ENCODE results near the gene IRF5.
A peak's percentile ranks its signal among the peaks of the same experiment; 100 is the strongest.
"Not testable (repeated sequence)": the region's sequence is repeated elsewhere in the genome, so short reads cannot be mapped to it uniquely, and the experiment has no call there.

Gene IRF5

DNA sequence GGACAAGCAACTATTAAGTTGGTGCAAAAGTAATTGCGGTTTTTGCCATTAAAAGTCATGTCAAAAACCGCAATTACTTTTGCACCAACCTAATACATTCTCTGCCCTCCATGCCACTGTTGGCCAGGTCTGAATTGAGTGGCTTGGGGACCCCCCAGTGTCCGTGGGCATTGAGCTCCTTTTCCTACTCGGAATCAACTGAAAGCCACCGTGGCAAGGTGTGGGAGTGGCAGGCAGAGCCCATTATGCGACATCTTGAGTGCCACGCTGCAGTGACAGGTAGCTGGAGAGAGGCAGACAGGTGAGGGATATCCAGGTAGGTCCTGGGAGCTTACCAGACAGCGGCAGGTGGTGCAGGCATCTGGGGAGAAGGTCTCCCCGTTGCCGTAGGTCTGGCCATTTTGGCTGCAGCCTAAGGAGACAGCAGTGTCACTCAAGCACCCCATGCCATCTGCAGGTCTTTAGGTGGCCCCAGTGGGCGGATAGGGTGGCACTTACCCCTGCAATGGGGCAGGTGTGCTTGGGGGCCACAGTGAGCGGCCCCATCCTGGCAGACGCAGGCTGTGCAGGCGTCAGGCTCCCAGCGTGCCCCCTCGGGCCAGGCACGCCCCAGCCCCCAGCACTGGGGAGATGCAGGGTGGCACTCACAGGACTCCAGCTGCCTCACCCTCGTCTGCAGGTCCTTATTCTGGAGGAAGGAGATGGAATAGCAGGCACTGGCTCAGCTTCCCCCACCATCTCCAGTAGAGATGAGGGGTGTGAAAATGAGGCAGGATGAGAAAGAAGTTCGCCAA lies 30.8 kb upstream of the IRF5 start:
- no peak for DNase-seq

- DNase-seq, result no peak
Observed at GRCh38 chr7:128908750-128909624, 28.7 kb upstream of the IRF5 start.

DNA sequence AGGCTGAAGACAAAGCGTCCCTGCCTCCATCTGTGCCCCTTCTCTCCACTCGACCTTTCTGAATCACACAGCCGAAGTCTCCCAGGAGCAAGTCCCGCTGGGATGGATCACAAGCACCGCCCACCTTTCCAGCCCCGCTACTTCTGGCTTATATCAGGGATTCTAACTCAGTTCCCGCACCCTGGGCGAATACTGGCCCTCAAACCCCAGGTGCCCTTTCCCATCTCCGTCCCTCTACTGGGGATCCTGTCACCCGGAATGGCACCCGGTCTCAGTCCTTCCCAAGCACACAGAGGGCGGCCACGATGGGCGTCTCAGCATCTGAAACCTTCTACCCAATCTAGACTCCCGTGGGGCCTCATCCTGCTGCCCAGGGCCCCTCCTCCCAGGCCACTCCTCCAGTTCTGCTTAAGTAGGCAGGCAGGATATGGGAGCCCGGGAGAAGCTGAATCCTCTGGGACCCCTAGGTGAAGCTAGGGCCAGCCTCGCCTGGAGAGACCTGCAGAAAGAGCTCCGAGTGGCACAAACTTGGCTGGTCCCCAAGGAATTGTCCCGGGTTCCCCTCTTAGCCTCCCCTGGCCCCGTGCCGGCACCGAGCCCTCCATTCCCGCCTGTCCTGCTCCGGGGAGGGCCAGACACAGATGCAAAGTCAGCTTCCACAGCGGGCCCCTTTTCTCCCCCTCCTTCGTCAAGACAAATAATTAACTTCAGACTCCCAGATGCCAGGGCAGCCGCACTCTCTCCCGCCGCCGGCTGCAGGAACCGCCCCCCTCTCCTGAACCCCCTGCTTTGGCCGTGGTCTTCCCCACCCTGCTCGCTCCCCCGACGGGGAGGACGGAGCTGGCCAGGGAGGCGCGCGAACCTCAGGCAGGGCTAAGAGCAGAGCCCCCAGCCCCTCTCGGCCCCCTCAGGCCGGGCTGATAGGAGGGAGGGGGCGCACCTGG lies 27.8 kb upstream of the IRF5 start:
- no peak for DNase-seq

GRCh38 chr7:128910569-128910945 lies 27.2 kb upstream of the IRF5 start, which contains the start of gene KCP:
TSS of gene KCP (minus strand) at chr7:128910709. CDS start at chr7:128910676, 33 bp downstream.
- no peak for DNase-seq

DNA sequence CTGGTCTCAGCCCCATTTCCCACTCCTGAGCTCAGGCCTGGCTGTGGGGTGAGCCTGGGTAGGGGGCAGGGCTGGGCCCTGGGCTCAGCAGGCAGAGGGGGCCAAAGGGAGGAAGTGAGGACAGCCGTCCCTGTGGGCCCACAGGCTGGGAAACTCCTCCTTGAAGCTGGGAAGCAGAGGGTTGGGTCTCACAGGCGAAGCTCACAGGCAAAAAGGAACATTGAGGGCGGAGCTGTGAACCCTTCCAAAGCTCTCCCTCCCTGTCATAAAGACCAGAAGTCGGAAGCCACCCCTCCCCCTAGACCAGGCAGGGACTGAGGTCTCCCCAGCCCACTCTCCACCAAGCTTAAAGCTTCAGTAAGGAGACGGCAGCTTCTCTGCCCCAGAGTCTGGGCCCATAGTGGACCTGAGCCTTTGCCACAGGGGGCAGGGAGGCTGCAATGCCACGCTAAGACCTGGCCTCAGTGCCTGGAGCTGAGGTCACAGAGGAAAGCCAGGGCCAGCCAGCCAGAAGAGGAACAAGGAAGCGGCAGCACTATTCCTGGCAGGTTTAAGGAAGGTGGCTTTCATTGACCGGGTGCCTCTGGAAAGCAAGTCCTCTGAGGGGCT lies 26.2 kb upstream of the IRF5 start:
- peak; percentile 36 to 56 (median 41) for DNase-seq

- DNase-seq, result no peak
Observed at GRCh38 chr7:128912281-128912680, 25.4 kb upstream of the IRF5 start.

DNA sequence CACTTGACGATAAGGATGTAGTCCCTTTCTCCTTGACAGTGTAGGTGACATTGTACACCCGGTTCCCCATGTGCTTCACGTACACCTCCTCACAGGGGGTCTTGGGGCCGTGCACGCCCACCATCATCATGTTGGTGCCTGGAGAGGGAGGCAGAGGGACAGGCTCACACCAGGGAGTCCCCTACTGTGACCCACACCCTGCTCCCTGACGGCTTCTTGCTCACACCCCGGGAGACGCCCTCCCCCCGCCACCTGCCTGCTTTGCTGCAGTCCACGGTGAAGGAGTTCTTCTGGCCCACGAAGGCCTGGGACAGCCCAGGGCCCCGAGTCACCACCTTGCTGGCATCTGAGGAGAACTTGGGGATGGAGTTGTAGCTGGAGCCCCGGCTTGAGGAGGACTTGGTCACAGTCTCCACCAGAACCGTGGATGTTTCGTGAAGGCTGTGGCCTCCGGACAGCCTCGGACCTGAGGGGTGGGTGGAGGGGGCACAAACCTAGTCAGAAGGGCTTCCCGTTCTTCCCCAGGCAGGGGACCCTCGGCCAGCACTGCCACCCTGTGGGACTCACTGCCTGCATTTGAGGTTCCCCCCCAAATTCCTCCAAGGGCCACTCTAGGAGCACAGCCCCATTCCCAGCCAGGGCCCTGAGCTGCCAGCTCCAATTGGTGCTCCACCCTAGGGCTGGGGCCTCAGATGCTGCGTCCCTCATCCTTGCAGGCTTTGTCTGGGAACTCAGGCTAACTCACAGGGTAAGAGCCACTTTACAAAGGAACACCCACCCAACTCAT lies 24.8 kb upstream of the IRF5 start:
- DNase-seq, result not testable (repeated sequence)

- DNase-seq, result no peak
Observed at GRCh38 chr7:128913870-128914565, 23.7 kb upstream of the IRF5 start.

DNA sequence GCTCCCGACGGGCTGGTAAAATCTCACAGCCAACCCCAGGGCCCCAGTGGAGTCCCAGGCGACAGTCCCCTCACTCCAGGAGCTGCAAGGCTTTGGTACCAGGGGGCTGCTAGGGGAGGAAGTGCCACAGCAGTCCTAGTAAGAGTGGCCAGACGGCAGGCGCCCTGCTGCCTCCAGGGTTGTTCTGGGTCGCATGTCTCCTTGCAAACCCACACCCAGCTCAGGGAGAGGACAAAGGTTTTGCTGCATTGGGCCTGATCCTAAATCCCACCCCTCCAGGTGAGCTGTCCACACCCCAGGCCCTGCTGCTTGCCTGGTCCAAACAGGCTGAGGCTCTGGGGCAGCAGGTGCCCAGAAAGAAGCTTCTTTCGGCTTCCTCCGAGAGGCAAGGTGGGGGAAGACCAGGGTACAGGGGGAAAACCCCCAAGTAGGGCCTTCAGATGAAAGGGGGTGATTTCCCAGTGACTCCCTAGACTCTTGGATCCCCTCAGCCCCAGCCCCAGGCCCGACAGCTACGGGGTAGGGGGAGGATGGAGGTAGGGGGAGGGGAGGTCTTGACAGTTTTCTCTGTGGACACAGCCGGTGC lies 23.1 kb upstream of the IRF5 start:
- DNase-seq, result no peak

GRCh38 chr7:128915271-128915819 lies 22.4 kb upstream of the IRF5 start:
- DNase-seq, result peak in 2 of 3 donors; percentile 26 to 60

DNA sequence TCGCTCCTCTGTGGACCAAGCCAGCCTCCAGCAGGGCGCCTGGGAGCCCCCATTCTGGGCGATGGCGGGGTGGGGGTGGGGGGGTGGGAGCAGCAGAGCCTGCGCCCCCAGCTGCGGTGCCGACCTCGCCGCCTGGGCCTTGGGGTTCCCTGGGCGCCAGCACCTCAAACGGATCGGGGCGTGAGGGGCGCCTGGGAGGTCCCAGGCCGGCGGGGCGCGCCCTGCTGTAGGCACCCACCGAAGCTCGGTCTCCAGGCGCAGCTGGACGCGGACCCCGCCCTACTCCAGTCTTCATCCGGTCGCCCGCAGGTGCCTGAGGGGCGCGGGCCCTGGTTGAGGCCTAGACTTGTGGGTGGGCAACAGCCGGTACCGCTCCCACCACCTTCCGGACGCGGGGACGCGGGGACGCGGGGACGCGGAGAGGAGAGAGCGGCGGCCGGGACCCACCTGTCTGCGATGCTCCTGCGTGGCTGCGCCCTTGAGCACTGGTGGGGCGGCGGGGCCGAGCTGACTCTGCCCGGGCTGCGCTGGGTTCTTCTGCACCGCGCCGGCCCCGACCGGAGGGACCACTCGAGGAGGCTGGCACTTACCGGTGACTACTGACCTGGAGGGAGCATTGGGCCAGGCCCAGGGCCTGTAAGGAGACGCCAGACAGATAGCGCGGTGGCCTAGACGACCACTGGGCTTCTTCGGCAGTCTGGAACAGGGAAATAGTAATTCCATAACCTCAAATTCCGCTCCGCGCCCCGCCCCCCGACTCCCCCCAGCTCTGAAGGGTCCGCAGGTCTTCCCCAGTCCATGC lies 21.7 kb upstream of the IRF5 start:
- no peak for DNase-seq

GRCh38 chr7:128916643-128916915 lies 21.1 kb upstream of the IRF5 start:
- no peak for DNase-seq

- no peak for DNase-seq
Observed at GRCh38 chr7:128917122-128917521, 20.6 kb upstream of the IRF5 start.

DNA sequence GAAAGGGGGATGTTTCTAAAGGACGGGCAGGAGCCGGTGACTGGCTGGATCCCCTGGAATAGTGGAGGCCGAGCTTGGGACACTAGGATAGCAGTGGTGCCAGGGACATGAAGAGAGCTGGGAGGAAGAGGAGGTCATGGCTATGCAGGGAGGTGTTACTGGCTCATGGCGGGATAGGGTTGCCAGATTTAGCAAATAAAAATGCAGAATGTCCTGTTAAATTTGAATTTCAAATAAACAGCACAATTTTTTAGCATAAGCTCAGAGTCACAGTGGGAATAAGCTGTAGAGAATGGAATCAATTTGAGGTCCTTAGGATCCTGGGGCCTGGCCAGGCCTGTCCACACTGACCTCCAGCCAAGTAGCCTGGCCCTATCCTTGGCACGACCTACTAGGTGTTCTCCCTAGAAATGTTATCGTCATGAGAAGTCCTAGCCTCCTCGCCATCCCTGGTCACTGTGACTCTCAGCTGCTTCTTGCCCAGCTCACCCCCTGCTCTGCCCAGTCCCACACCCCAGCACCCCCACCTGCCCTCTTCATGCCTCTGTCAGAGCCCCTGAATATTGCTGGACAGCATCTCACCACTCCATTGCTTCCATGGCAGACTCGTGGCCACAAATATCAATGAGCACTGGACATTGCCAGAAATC lies 19.6 kb upstream of the IRF5 start:
- DNase-seq, result no peak

DNA sequence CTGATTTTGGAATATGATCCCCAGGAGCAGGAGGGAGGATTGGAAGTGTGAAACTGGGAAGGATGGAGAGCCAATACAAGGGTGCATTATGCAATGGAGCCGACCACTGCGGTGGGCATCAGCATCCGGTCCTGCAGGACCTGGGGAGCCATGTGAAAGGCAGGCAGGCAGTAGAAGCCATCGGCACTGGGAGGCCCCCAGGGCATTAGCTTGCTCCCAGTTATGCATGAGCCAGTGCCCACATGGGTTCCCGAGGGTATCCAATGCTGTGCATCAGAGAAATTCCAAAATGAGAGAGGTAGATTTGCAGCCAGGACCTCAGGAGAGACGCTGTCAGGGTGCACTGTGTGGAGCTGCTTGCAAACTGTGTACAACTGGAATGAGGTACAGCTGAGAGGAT lies 18.5 kb upstream of the IRF5 start:
- no peak for DNase-seq

GRCh38 chr7:128919881-128920799 lies 17.6 kb upstream of the IRF5 start:
- DNase-seq, result no peak

DNA sequence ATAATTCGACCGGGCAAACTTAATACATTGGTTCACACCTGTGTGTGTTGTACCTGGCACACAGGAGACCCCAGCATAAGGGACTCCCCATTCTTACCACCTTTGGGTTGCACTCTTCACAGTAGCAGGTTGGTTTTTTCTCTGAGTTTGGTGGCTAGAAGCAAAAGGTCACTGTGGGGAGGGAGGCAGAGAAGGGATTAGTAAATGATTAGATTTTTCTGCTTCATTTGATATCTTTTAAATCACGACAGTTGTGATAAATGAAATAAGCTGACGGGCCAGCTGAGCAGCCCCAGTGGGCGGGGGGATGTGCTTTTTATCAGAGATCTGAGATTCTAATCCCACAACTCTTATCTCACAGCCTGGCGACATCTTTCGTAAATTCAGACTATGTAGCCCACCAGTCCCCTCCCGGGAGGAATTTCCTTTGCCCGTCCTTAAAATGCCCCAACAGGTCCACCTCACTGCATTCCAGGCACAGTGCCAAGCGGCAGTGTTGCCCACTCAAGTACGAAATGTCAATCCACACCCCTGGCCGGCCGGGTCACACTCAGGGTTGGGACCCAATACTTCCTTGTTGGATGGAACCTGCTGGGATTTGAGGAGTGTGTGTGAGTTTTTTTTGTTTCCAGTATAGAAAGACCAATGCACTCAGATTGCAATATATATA lies 16.7 kb upstream of the IRF5 start:
- no peak for DNase-seq
